Keratinocyte (primary cell): ENCODE data around the gene NOS1AP. TPM values are rescaled to one million over a fixed set of nuclear protein-coding genes. Genes with fewer than 3 reads are reported as not detected.

ENCODE experiments used
- DNase-seq: peaks from one replicate; pipeline ENCODE4 v3.0.0-alpha.2; 2011; ENCODE audit warnings: low read depth, missing footprints, low spot score
- FAIRE-seq: peaks from 2 replicates; lab custom pipeline; 2011; peaks lifted over from hg19 to GRCh38; lab: Jason Lieb, UNC
- H2AFZ ChIP-seq: 2 replicates; pipeline ENCODE4 v1.6.0; 2012; ENCODE audit warnings: low read length, control low read depth, inconsistent platforms; ENCODE audit not compliant: control insufficient read depth
- H3K27ac ChIP-seq: 2 replicates; pipeline ENCODE4 v1.5.1; 2011; ENCODE audit warnings: low read length; ENCODE audit not compliant: control insufficient read depth, insufficient read depth
- H3K27me3 ChIP-seq: 3 replicates; pipeline ENCODE4 v1.6.0; 2011; ENCODE audit warnings: low read length; ENCODE audit not compliant: control insufficient read depth, insufficient read depth; ENCODE audit errors: extremely low read depth
- H3K36me3 ChIP-seq, 2 experiments: 2 replicates in 1 of 2; 3 replicates in 1 of 2; pipeline ENCODE4 v1.5.1; 2011; ENCODE audit warnings: low read length in 2 of 2, mild to moderate bottlenecking in 1 of 2; ENCODE audit not compliant: control insufficient read depth in 2 of 2, insufficient read depth in 2 of 2; ENCODE audit errors: extremely low read depth in 1 of 2
- H3K4me1 ChIP-seq: 3 replicates; pipeline ENCODE4 v1.5.1; 2011; ENCODE audit warnings: low read length; ENCODE audit not compliant: control insufficient read depth, insufficient read depth; ENCODE audit errors: extremely low read depth
- H3K4me2 ChIP-seq: 3 replicates; pipeline ENCODE4 v1.6.0; 2011; ENCODE audit warnings: low read depth, low read length; ENCODE audit not compliant: control insufficient read depth, insufficient read depth; ENCODE audit errors: extremely low read depth
- H3K4me3 ChIP-seq, 3 experiments: fragments of 200-600 bp in 1 of 3; sonication (generic) in 1 of 3; 2 replicates in 2 of 3; 3 replicates in 1 of 3; pipeline ENCODE4 v1.5.1; 2011 to 2016; ENCODE audit warnings: low read length in 3 of 3, mild to moderate bottlenecking in 3 of 3, control low read depth in 2 of 3, inconsistent platforms in 1 of 3, low read depth in 1 of 3, mixed read lengths in 1 of 3, mixed run types in 1 of 3, moderate library complexity in 1 of 3; ENCODE audit not compliant: control insufficient read depth in 2 of 3, insufficient read depth in 2 of 3; ENCODE audit errors: extremely low read depth in 1 of 3
- H3K79me2 ChIP-seq: 2 replicates; pipeline ENCODE4 v1.6.0; 2012; ENCODE audit warnings: low read length; ENCODE audit not compliant: control insufficient read depth, insufficient read depth
- H3K9ac ChIP-seq: 3 replicates; pipeline ENCODE4 v1.6.0; 2011; ENCODE audit warnings: low read length; ENCODE audit not compliant: control insufficient read depth, insufficient read depth; ENCODE audit errors: extremely low read depth
- H3K9me1 ChIP-seq: 3 replicates; pipeline ENCODE4 v1.6.0; 2011; ENCODE audit warnings: low read length; ENCODE audit not compliant: control insufficient read depth, insufficient read depth; ENCODE audit errors: extremely low read depth
- H3K9me3 ChIP-seq: 2 replicates; pipeline ENCODE4 v1.5.1; 2012; ENCODE audit warnings: low read depth, low read length; ENCODE audit not compliant: control insufficient read depth
- H4K20me1 ChIP-seq: 3 replicates; pipeline ENCODE4 v1.6.0; 2011; ENCODE audit warnings: low read length; ENCODE audit not compliant: control insufficient read depth, insufficient read depth; ENCODE audit errors: extremely low read depth
- CTCF ChIP-seq, 3 experiments: IDR thresholded peaks in 1 of 3; conservative IDR thresholded peaks in 1 of 3; optimal IDR thresholded peaks in 1 of 3; 2 replicates in 2 of 3; 3 replicates in 1 of 3; pipeline versions ENCODE3 to v1.5.1; 2011; ENCODE audit warnings: low read length in 3 of 3, mild to moderate bottlenecking in 3 of 3, moderate library complexity in 2 of 3, control low read depth in 1 of 3, inconsistent platforms in 1 of 3; ENCODE audit not compliant: insufficient read depth in 2 of 3; ENCODE audit errors: extremely low read depth in 1 of 3
- EZH2 ChIP-seq: IDR thresholded peaks from one replicate; pipeline ENCODE4 v1.6.1; 2012; ENCODE audit warnings: inconsistent platforms, mild to moderate bottlenecking, low read length, moderate library complexity
- dilution Hi-C: fragments of 300-500 bp; cut with MboI; formaldehyde crosslinking; loops from one replicate; pipeline ENCODE4 v1.7.0; 2020; ENCODE audit warnings: low sequenced_read_pairs; ENCODE audit not compliant: extremely low pct_ligation_motif_present
- polyA plus RNA-seq, 5 experiments: library from polyadenylated mRNA; depleted of rRNA in 3 of 5; stranded (reverse) in 3 of 5; stranded (forward) in 1 of 5; unstranded in 1 of 5; fragments of >200 nt; gene quantifications; 1 replicate in 1 of 5; 2 replicates in 3 of 5; 3 replicates in 1 of 5; pipeline versions ENCODE4 v1.2.1 to v1.2.3, GENCODE V29; 2011 to 2012; ENCODE audit warnings: missing spikeins in 2 of 5, low read depth in 1 of 5, low replicate concordance in 1 of 5

Gene NOS1AP
- polyA plus RNA-seq, 1 donor (not counting 4 experiments of a cell fraction or from before 2014, with no cell fraction given) = not detected

GRCh38 chr1:162380061-162380846 lies 310.8 kb downstream of the NOS1AP start:
- Histone ChIP-seq H3K79me2 (no peaks in the 10 kb centered on the region), H3K27ac (no peak overlapping the region), H3K4me1 (peaks cover 16% of the 10 kb centered on the region), H4K20me1 (no peaks in the 10 kb centered on the region), H3K4me2 (no peak overlapping the region), H3K9ac (no peak overlapping the region), H3K9me1 (no peaks in the 10 kb centered on the region), H3K4me3 (no peak overlapping the region), H3K27me3 (no peaks in the 10 kb centered on the region), H3K9me3 (no peaks in the 10 kb centered on the region), H3K36me3 (no peaks in the 10 kb centered on the region), H2AFZ (no peak overlapping the region)
- dilution Hi-C loops = no loop called here
- DNase-seq = no peak
- FAIRE-seq = no peak
- TF ChIP-seq EZH2 (no peak), CTCF (optimal IDR thresholded peaks at IDR 0.05 in 1 of 3, IDR thresholded peaks at IDR 0.05 in 1 of 3, conservative IDR thresholded peaks at IDR 0.05 in 1 of 3; ENCODE audit: extremely low read depth in 1 of 3, insufficient read depth in 2 of 3, low read length in 3 of 3) (no peak)

GRCh38 chr1:162381383-162381782 lies 311.9 kb downstream of the NOS1AP start, which contains the start of gene C1orf226:
TSS of gene C1orf226 (plus strand) at chr1:162381728. CDS start at chr1:162381902, 174 bp downstream.
- Histone ChIP-seq H3K4me2 (peak within 1 kb of the TSS; percentile 67), H2AFZ (no peak within 1 kb of the TSS), H3K9ac (peak within 1 kb of the TSS; percentile 28), H3K9me1 (no peaks in the 10 kb centered on the region), H3K79me2 (no peaks in the 10 kb centered on the region), H3K4me1 (peaks cover 16% of the 10 kb centered on the region), H3K27me3 (no peaks in the 10 kb centered on the region), H3K36me3 (no peaks in the 10 kb centered on the region), H3K9me3 (no peaks in the 10 kb centered on the region), H4K20me1 (no peaks in the 10 kb centered on the region), H3K27ac (peak within 1 kb of the TSS; percentile 75), H3K4me3 (peak within 1 kb of the TSS in 2 of 3 experiments; percentile 19 to 43)
- dilution Hi-C loops = no loop called here
- FAIRE-seq (no peak), DNase-seq (peak; percentile 53)
- TF ChIP-seq CTCF (optimal IDR thresholded peaks at IDR 0.05 in 1 of 3, IDR thresholded peaks at IDR 0.05 in 1 of 3, conservative IDR thresholded peaks at IDR 0.05 in 1 of 3; ENCODE audit: extremely low read depth in 1 of 3, insufficient read depth in 2 of 3, low read length in 3 of 3) (no peak), EZH2 (no peak)
